Ureter (tissue), 1 donor: ENCODE measurements around the gene RNF148. TPM values are rescaled to one million over a fixed set of nuclear protein-coding genes. Genes with fewer than 3 reads are reported as not detected.

Experiments
- total RNA-seq: library from RNA; stranded (reverse); gene quantifications from one replicate; pipeline ENCODE4 v1.2.4, GENCODE V29; 2023
- donor health status: DM: yes; HTN: yes; CAD: no.

The RNF148 gene
- total RNA-seq, 1 donor from 2014 or later: 3.5 TPM

Other genes starting within 250 kb of the RNF148 start
- gene RNF133, start 3.8 kb downstream of the RNF148 start, total RNA-seq: 2.4 TPM
- 25.8 TPM for gene CADPS2, start 183.5 kb upstream of the RNF148 start, total RNA-seq